Muscle of leg (tissue), 11 donors: ENCODE measurements around the gene PAFAH1B2. TPM values are rescaled to one million over a fixed set of nuclear protein-coding genes. Genes with fewer than 3 reads are reported as not detected.
A peak's percentile ranks its signal among the peaks of the same experiment; 100 is the strongest.
"Not testable (repeated sequence)": the region's sequence is repeated elsewhere in the genome, so short reads cannot be mapped to it uniquely, and the experiment has no call there.

Source experiments
- DNase-seq: peaks from one replicate; pipeline ENCODE4 v3.0.0; 2013
- H3K27ac ChIP-seq: one replicate; pipeline ENCODE4 v1.5.1; 2013; ENCODE audit warnings: mild to moderate bottlenecking, low read length, control low read depth
- H3K27me3 ChIP-seq: one replicate; pipeline ENCODE4 v1.6.1; 2013; ENCODE audit warnings: low read length; ENCODE audit not compliant: control insufficient read depth, insufficient read depth
- H3K36me3 ChIP-seq: one replicate; pipeline ENCODE4 v1.6.1; 2013; ENCODE audit warnings: low read length; ENCODE audit not compliant: control insufficient read depth, insufficient read depth
- H3K4me1 ChIP-seq: one replicate; pipeline ENCODE4 v1.6.1; 2013; ENCODE audit warnings: low read length; ENCODE audit not compliant: control insufficient read depth, insufficient read depth
- H3K4me3 ChIP-seq: one replicate; pipeline ENCODE4 v1.5.1; 2013; ENCODE audit warnings: low read length, control low read depth
- H3K9me3 ChIP-seq: replicated peaks from 2 replicates; pipeline ENCODE4 v1.6.1; 2013; ENCODE audit warnings: low read depth, low read length; ENCODE audit not compliant: control insufficient read depth
- WGBS: methylation state at CpG from one replicate; pipeline ENCODE4 v1.1.5; 2013; ENCODE audit warnings: missing lambda C conversion rate; ENCODE audit not compliant: insufficient coverage; 5-methylcytosine and 5-hydroxymethylcytosine counted together
- polyA plus RNA-seq, 8 donors: library from polyadenylated mRNA; unstranded; fragments of 120-200 nt; gene quantifications; one replicate each; pipeline versions ENCODE4 v1.2.1 to v1.2.3, GENCODE V29; 2013; ENCODE audit warnings: inconsistent platforms in 1 of 8, low replicate concordance in 1 of 8; ENCODE audit not compliant: insufficient read length in 8 of 8, insufficient read depth in 1 of 8
- total RNA-seq: library from RNA; stranded (reverse); fragments of 120-200 nt; gene quantifications from one replicate; pipeline ENCODE4 v1.2.4, GENCODE V29; 2013

PAFAH1B2 gene
- total and polyA plus RNA-seq, 9 donors, result 33.2 to 59.8 (median 49.6) TPM

GRCh38 chr11:117202386-117203068 is 58.4 kb downstream of the PAFAH1B2 start:
- H3K9me3 ChIP-seq, result no peaks in the 10 kb centered on the region
- H3K4me3 ChIP-seq, result no peak overlapping the region
- 73% methylated on average over 3 of the region's 7 CpGs for WGBS
- peaks cover 20% of the 10 kb centered on the region for H3K36me3 ChIP-seq
- H3K4me1 ChIP-seq, result peaks cover 80% of the 10 kb centered on the region
- no peak for DNase-seq
- H3K27ac ChIP-seq, result peak overlapping the region; percentile 51
- H3K27me3 ChIP-seq, result no peaks in the 10 kb centered on the region

- Histone ChIP-seq H3K27me3 (no peaks in the 10 kb centered on the region), H3K9me3 (no peaks in the 10 kb centered on the region), H3K36me3 (peaks cover 20% of the 10 kb centered on the region), H3K27ac (no peak overlapping the region), H3K4me3 (no peak overlapping the region), H3K4me1 (peaks cover 75% of the 10 kb centered on the region)
- DNase-seq, result no peak
- 97% methylated on average over 10 of the region's 10 CpGs for WGBS
Measured at GRCh38 chr11:117203069-117203407, 59.0 kb downstream of the PAFAH1B2 start.

- Histone ChIP-seq H3K27me3 (no peaks in the 10 kb centered on the region), H3K4me1 (peaks cover 60% of the 10 kb centered on the region), H3K36me3 (peaks cover 20% of the 10 kb centered on the region), H3K4me3 (no peak overlapping the region), H3K27ac (peak overlapping the region; percentile 47), H3K9me3 (no peaks in the 10 kb centered on the region)
- 75% methylated on average over 12 of the region's 17 CpGs for WGBS
- no peak for DNase-seq
Measured at GRCh38 chr11:117204283-117205080, 60.4 kb downstream of the PAFAH1B2 start.

GRCh38 chr11:117205211-117205818 is 61.2 kb downstream of the PAFAH1B2 start:
- no peaks in the 10 kb centered on the region for H3K9me3 ChIP-seq
- 100% methylated on average over 1 of the region's 11 CpGs for WGBS
- peaks cover 20% of the 10 kb centered on the region for H3K36me3 ChIP-seq
- H3K4me3 ChIP-seq, result no peak overlapping the region
- no peak overlapping the region for H3K27ac ChIP-seq
- no peak for DNase-seq
- no peaks in the 10 kb centered on the region for H3K27me3 ChIP-seq
- peaks cover 52% of the 10 kb centered on the region for H3K4me1 ChIP-seq

GRCh38 chr11:117206111-117206510 is 62.0 kb downstream of the PAFAH1B2 start:
- not testable (repeated sequence) for H3K27me3 ChIP-seq, DNase-seq, H3K9me3 ChIP-seq, H3K27ac ChIP-seq, H3K4me3 ChIP-seq
- H3K36me3 ChIP-seq, result peaks cover 20% of the 10 kb centered on the region
- peaks cover 44% of the 10 kb centered on the region for H3K4me1 ChIP-seq
- WGBS, result 59% methylated on average over 3 of the region's 8 CpGs

- peaks cover 36% of the 10 kb centered on the region for H3K4me1 ChIP-seq
- H3K9me3 ChIP-seq, DNase-seq, H3K4me3 ChIP-seq, H3K27ac ChIP-seq, H3K27me3 ChIP-seq: not testable (repeated sequence)
- peaks cover 25% of the 10 kb centered on the region for H3K36me3 ChIP-seq
- no CpG with 5 or more reads among the region's 11 CpGs for WGBS
Measured at GRCh38 chr11:117206859-117207258, 62.8 kb downstream of the PAFAH1B2 start.

- 88% methylated on average over 4 of the region's 5 CpGs for WGBS
- H3K4me1 ChIP-seq, result peaks cover 30% of the 10 kb centered on the region
Measured at GRCh38 chr11:117207481-117207880, 63.4 kb downstream of the PAFAH1B2 start.

GRCh38 chr11:117208710-117209109 is 64.6 kb downstream of the PAFAH1B2 start:
- H3K27ac ChIP-seq, H3K4me3 ChIP-seq, H3K27me3 ChIP-seq, DNase-seq, H3K9me3 ChIP-seq: not testable (repeated sequence)
- Histone ChIP-seq H3K36me3 (peaks cover 30% of the 10 kb centered on the region), H3K4me1 (peaks cover 19% of the 10 kb centered on the region)
- WGBS, result 94% methylated on average over 6 of the region's 13 CpGs

More at GRCh38 chr11:117207481-117207880, 63.4 kb downstream of the PAFAH1B2 start:
- H3K27ac ChIP-seq, DNase-seq, H3K4me3 ChIP-seq, H3K27me3 ChIP-seq, H3K9me3 ChIP-seq: not testable (repeated sequence)
- H3K36me3 ChIP-seq, result peaks cover 25% of the 10 kb centered on the region

GRCh38 chr11:117209351-117210125 is 65.5 kb downstream of the PAFAH1B2 start:
- H3K9me3 ChIP-seq, H3K4me3 ChIP-seq, H3K27me3 ChIP-seq, DNase-seq, H3K27ac ChIP-seq: not testable (repeated sequence)
- H3K4me1 ChIP-seq, result peaks cover 10% of the 10 kb centered on the region
- 87% methylated on average over 4 of the region's 8 CpGs for WGBS
- H3K36me3 ChIP-seq, result peaks cover 26% of the 10 kb centered on the region
